GM18867 (cell line): ENCODE measurements around the gene MYH11.
"Not testable (repeated sequence)": the region's sequence is repeated elsewhere in the genome, so short reads cannot be mapped to it uniquely, and the experiment has no call there.

ENCODE experiments used
- ATAC-seq: cut with Tn5 transposase; IDR thresholded peaks from one replicate; pipeline ENCODE4 v1.9.1; 2021; ENCODE audit warnings: mild to moderate bottlenecking, moderate library complexity; ENCODE audit not compliant: unreplicated experiment

The MYH11 gene

DNA sequence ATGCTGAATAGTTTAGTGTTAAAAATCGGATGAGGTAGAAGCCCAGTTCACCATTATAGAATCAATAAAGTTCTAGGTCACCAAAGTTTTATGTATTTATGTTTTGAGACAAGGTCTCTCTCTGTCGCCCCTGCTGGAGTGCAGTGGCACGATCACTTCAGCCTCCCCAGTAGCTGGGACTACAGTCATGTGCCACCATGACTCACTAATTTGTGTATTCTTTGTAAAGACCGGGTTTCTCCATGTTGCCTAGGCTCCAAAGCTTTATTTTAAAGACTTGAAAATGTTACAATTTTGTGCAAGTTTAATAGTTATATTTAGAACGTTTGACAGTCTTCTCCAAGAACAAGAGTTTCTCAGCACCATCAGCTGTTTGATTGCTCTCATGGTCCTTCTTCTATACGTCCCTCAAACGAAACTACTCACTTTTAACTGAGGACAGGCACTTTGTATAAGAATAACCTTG is 174.7 kb downstream of the MYH11 start:
- no peak for ATAC-seq

DNA sequence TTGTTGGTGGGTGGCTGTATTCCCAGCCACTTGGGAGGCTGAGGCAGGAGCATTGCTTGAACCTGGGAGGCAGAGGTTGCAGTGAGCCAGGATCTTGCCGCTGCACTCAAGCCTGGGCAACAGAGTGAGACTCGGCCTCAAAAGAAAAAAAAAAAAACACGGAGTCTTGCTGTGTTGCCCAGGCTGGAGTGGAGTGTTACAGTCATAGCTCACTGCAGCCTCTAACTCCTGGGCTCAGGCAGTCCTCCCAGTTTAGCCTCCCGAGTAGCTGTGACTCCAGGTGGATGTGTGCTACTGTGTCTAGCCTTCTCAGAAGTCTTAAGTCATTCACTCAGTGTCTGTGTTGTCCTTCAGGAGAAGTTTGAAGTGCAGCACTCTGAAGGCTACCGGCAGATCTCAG is 179.4 kb downstream of the MYH11 start:
- no peak for ATAC-seq

DNA sequence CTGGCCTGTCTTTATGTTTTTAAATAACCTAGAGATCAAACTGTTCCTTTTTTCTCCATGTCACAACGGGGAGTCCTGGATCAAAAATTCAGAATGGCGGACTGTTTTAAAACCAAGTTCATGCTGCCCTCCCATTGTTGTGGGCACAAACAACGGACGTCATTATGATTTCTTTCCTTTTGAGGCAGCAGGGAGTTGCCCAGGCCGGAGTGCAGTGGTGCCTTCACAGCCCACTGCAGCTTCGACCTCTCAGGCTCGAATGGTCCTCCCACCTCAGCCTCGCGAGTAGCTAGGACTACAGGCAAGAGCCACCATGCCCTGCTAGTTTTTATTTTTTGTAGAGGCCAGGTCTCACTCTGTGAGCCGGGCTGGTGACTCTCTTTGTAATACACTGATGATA is 180.3 kb downstream of the MYH11 start:
- ATAC-seq, result no peak

DNA sequence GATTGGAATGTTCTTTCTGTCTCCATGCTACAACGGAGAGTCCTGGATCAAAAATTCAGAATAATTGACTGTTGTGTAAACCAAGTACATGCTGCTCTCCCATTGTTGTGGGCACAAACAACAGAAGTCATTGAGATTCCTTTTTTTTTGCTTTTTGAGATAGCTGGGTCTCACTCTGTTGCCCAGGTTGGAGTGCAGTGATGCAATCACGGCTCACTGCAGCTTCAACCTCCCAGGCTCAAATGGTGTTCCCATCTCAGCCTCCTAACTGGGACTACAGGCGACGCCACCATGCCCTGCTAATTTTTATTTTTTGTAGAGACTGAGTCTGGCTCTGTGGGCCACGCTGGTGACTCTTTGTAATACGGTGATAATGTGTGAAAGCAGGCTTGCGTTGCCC is 182.3 kb downstream of the MYH11 start:
- ATAC-seq, result no peak

DNA sequence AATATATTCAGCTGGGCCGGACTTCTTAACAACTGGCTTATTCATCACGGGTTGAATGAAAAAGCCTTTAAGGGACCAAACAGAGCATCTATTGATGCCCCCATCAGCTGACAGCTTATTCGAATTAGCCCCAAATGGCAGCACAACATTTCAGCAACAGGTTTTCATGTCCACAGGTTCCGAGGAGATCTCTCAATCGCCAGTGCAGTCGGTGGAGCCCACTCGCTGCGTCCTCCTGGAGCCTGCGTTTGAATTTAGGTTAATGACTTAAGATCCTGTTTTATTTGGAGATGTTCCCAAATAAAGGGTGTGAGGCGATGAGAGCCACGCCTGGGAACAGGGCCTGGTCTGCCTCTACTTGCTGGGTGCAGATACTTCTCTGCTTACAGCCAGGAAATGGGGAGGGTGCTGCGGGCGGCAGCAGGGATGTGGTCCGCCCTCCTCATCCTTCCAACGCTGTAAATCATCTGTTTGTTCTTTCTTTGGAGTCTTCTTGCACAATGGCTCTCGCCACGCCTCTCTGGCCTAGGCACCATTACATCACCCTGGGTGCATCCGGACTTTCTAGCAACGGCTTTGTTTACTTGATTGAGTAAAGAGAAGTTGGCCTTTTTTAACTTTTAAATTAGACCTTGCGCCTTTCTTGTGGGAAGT is 184.2 kb downstream of the MYH11 start:
- ATAC-seq, result no peak

DNA sequence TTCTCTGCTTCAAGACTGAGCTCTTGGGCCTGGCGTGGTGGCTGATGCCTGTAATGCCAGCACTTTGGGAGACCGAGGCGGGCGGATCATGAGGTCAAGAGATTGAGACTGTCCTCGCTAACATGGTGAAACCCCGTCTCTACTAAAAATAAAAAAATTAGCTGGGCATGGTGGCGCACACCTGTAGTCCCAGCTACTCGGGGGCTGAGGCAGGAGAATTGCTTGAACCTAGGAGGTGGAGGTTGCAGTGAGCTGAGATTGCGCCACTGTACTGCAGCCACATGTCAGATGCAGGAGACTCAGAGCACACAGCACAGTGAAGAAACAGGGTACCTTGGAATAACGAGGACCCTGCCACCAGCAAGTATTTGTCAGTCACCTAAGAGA is 184.7 kb downstream of the MYH11 start:
- ATAC-seq, result not testable (repeated sequence)

DNA sequence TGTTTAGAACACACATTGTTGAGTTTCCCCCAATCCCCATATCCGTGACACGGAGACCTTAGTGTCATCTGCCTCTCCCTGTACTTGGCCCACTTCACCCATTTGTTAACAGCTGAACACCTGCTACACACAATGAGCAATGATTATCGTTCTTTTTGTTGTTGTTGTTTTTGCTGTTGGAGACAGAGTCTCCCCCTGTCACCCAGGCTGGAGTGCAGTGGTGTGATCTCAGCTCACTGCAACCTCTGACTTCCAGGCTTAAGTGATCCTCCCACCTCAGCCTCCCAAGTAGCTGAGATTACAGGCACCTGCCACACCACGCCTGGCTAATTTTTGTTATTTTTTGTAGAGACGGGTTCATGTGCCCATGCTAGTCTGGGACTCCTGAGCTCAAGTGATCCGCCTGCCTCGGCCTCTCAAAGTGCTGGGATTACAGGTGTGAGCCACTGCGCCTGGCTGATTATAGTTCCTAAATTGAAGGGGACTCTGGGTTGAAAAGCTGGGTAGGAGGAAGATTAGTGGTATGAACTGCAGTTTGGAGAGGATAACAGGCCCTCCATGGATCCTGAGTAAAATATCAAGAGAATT is 185.2 kb downstream of the MYH11 start:
- ATAC-seq, result no peak

DNA sequence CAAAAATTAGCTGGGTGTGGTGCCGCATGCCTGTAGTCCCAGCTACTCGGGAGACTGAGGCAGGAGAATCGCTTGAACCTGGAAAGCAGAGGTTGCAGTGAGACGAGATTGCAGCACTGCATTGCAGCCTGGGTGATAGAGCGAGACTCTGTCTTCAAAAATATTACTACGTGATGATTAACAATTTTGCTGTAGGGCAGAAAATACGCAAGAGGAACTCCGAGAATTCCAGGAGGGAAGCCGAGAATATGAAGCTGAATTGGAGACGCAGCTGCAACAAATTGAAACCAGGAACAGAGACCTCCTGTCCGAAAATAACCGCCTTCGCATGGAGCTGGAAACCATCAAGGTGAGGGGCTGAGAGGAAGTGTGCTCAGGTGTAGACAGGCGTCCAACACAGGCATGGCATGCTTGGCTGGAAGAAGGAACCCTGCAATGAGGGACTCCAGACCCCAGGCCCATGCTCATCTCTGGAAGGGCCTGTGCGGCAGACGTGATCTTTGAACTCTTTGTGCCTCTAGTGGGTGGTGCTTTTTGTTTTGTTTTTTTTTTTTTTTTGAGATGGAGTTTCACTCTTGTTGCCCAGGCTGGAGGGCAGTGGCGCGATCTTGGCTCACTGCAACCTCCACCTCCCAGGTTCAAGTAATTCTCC is 189.6 kb downstream of the MYH11 start:
- no peak for ATAC-seq

DNA sequence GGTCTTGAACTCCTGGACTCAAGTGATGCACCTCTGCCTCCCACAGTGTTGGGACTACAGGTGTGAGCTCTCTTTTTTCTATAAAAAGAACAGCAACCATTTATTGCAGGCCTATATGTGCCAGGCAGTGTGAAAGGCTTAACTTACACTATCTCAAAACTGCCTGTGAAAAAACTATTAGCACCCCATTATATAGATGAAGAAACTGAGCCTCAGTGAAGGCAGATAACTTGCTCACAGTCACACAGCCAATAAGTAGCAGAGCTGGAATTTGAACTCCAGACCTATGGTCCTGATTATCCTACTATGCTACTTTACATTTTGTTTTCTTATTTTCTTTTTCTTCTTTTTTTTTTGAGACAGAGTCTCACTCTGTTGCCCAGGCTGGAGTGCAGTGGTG is 191.7 kb downstream of the MYH11 start:
- no peak for ATAC-seq

DNA sequence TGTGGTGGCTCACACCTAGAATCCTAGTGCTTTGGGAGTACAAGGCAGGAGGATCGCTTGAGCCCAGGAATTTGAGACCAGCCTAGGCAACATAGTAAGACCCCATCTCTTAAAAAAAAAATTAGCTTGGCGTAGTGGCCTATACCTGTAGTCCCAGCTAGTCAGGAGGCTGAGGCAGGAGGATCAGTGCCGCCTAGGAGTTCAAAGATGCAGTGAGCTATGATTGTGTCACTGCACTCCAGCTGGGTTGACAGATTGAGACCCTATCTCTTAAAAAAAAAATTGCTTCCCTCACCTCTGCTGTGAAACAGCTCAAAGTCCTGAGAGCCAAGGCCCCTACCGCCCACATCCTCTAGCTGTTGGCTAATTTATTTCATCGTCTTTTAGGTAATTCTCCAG is 196.6 kb downstream of the MYH11 start:
- ATAC-seq, result no peak

DNA sequence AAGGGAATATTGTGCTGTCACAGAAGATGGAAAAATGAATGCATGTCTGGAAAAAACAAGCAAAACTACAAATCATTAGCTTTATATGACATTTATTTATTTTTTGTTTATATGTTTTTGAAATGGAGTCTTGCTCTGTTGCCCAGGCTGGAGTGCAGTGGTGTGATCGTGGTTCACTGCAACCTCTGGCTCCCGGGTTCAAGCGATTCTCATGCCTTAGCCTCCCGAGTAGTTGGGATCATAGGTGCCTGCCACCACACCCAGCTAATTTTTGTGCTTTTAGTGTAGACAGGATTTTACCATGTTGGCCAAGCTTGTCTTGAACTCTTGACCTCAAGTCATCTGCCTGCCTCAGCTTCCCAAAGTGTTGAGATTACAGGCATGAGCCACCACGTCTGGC is 198.3 kb downstream of the MYH11 start:
- no peak for ATAC-seq

DNA sequence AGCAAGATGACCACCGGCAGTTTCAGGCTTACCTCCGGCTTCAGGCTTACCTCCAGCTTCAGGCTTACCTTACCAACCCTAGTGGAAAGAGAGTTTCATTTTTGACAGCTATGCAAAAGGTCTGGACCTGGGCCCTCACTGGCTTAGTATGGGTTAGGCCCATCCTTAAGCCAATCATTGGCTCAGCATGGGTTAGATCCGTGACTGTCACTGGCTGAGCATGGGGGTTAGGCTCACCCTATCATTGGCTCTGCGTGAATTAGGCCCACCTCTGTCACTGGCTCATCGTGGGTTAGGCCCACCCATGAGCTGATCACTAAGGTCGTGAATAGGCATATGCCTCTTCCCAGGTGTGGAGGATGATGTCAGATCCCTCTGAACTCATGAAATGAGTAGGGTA is 198.7 kb downstream of the MYH11 start:
- peak; percentile 68 for ATAC-seq

DNA sequence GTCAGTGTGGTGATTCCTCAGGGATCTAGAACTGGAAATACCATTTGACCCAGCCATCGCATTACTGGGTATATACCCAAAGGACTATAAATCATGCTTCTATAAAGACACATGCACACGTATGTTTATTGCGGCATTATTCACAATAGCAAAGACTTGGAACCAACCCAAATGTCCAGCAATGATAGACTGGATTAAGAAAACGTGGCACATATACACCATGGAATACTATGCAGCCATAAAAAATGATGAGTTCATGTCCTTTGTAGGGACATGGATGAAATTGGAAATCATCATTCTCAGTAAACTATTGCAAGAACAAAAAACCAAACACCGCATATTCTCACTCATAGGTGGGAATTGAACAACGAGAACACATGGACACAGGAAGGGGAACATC is 201.3 kb downstream of the MYH11 start:
- not testable (repeated sequence) for ATAC-seq

DNA sequence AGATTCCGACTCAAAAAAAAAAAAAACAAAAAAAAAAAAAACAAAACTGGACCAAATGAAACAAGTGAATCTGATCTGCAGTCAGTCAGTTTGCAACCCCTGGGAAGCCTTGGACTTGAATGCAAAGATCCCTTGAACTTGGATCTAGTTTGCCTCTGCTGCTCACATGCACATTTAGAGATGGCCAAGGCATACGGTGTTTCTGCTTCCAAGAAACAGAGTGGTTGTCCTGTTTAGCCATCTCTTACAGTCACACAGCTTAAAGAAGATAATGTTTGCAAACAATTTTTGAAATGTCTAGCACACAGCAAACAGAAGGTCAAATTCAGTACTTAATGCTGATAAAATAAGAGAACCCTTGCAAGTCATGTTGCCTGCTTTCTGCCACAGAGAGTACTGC is 202.2 kb downstream of the MYH11 start:
- ATAC-seq, result no peak

DNA sequence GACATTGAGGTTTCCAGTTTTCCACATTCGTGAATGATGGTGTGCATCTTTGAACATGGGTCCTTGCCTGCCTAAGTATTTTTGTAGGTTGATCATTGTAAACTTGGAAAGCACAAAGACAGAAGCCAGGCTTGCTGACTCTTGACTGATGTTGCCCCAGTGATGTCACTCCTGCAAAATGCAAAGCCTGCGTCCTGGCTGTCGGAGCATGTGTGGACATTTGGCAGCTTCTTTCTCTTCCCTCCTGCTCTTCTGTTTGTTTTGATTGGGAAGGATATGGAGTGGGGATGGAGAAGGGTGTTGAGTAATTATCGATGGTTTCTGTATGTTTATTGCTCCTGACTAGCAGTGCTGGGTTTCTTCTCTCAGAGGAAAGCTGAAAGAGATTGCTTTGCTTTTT is 203.6 kb downstream of the MYH11 start:
- no peak for ATAC-seq
